HG02588 (cell line): ENCODE measurements around the gene TMA7B.
"Not testable (repeated sequence)": the region's sequence is repeated elsewhere in the genome, so short reads cannot be mapped to it uniquely, and the experiment has no call there.

Experiments
- ATAC-seq: cut with Tn5 transposase; IDR thresholded peaks from one replicate; pipeline ENCODE4 v1.9.1; 2021; ENCODE audit warnings: mild to moderate bottlenecking, moderate library complexity; ENCODE audit not compliant: unreplicated experiment

TMA7B gene

GRCh38 chr22:39951603-39952293 is 8.4 kb upstream of the TMA7B start:
- not testable (repeated sequence) for ATAC-seq

- no peak for ATAC-seq
These were observed 7.8 kb upstream of the TMA7B start for GRCh38 chr22:39952347-39952746.

GRCh38 chr22:39953101-39953500 is 7.1 kb upstream of the TMA7B start:
- no peak for ATAC-seq

GRCh38 chr22:39954584-39955055 is 5.6 kb upstream of the TMA7B start:
- no peak for ATAC-seq

GRCh38 chr22:39955675-39956074 is 4.5 kb upstream of the TMA7B start:
- no peak for ATAC-seq

- ATAC-seq, result no peak
These were observed 3.1 kb upstream of the TMA7B start for GRCh38 chr22:39956932-39957664.

- ATAC-seq, result no peak
These were observed 2.0 kb upstream of the TMA7B start for GRCh38 chr22:39958009-39958711.

- no peak for ATAC-seq
These were observed 1.1 kb upstream of the TMA7B start for GRCh38 chr22:39958949-39959639.

GRCh38 chr22:39960791-39961746 is 872 bp downstream of the TMA7B start:
- peak; percentile 77 for ATAC-seq

GRCh38 chr22:39962071-39962470 is 1.9 kb downstream of the TMA7B start:
- ATAC-seq, result no peak

GRCh38 chr22:39965748-39966147 is 5.6 kb downstream of the TMA7B start:
- ATAC-seq, result no peak

- no peak for ATAC-seq
These were observed 6.3 kb downstream of the TMA7B start for GRCh38 chr22:39966470-39966869.

- ATAC-seq, result no peak
These were observed 7.1 kb downstream of the TMA7B start for GRCh38 chr22:39967103-39967829.

GRCh38 chr22:39967996-39968972 is 8.1 kb downstream of the TMA7B start:
- ATAC-seq, result no peak

GRCh38 chr22:39970742-39971141 is 10.5 kb downstream of the TMA7B start:
- no peak for ATAC-seq

GRCh38 chr22:39972641-39973040 is 12.4 kb downstream of the TMA7B start:
- ATAC-seq, result no peak

- no peak for ATAC-seq
These were observed 13.5 kb downstream of the TMA7B start for GRCh38 chr22:39973656-39974055.

- ATAC-seq, result no peak
These were observed 13.9 kb downstream of the TMA7B start for GRCh38 chr22:39974065-39974464.
